ENCODE data around the gene EED.

DNA sequence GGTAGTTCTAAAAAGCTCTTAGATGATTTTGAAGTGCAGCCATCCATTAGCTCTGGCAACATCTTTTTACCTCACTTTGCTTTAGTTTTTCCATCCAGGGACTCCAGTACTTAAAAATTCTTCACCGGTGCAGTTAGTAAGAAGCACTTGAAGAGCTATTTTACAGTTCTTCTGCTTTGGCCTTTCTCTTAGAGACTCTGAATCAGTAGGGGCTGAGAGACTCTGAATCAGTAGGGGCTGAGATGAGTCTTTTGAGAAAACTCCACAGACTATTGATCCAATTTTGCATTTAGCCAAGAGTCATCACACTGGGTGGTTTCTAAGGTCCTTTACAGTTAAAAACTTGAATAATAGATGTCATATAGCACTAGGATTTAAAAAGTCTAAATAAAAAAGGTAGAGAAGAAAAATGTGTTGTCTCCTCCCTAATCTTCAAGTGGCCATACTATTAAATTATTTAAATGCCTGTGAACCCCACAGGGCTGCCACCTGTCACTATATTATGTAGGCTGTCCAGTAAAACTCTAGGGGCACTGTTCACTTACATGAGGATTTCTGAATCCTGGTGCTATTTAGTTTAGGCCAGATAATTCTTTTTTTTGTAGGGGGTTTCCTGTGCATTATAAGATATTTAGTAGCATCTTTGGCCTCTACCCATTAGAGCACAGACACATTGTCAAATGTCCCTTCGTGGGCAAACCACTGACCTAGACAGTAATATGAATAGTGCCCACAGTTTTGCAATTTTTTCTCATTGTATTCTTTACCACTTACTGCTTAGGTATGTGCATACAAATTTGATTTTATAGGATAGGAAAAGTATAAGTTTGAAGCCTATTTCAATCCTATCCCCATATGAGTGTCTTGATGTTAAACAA, 31.2 kb downstream of the EED start:
- TF ChIP-seq, protein P1, sequence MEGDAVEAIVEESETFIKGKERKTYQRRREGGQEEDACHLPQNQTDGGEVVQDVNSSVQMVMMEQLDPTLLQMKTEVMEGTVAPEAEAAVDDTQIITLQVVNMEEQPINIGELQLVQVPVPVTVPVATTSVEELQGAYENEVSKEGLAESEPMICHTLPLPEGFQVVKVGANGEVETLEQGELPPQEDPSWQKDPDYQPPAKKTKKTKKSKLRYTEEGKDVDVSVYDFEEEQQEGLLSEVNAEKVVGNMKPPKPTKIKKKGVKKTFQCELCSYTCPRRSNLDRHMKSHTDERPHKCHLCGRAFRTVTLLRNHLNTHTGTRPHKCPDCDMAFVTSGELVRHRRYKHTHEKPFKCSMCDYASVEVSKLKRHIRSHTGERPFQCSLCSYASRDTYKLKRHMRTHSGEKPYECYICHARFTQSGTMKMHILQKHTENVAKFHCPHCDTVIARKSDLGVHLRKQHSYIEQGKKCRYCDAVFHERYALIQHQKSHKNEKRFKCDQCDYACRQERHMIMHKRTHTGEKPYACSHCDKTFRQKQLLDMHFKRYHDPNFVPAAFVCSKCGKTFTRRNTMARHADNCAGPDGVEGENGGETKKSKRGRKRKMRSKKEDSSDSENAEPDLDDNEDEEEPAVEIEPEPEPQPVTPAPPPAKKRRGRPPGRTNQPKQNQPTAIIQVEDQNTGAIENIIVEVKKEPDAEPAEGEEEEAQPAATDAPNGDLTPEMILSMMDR (IDR thresholded peaks at IDR 0.05): no peak
- TF ChIP-seq POLR2A (IDR thresholded peaks at IDR 0.05): no peak
